ENCODE results near the gene TCOF1.
"Not testable (repeated sequence)": the region's sequence is repeated elsewhere in the genome, so short reads cannot be mapped to it uniquely, and the experiment has no call there.

TCOF1 gene

GRCh38 chr5:150402901-150403342 lies 45.4 kb downstream of the TCOF1 start:
- DNase-seq (ENCODE audit: low read depth, low spot score) = no peak

- DNase-seq (ENCODE audit: low read depth, low spot score) = no peak
Measured at GRCh38 chr5:150404121-150404520, 46.6 kb downstream of the TCOF1 start.

- DNase-seq (ENCODE audit: low read depth, low spot score) = no peak
Measured at GRCh38 chr5:150404535-150404934, 47.0 kb downstream of the TCOF1 start.

- no peak for DNase-seq (ENCODE audit: low read depth, low spot score)
Measured at GRCh38 chr5:150404941-150405816, 47.7 kb downstream of the TCOF1 start.

- DNase-seq (ENCODE audit: low read depth, low spot score) = no peak
Measured at GRCh38 chr5:150406103-150406722, 48.7 kb downstream of the TCOF1 start.

GRCh38 chr5:150406723-150407095 lies 49.2 kb downstream of the TCOF1 start:
- no peak for DNase-seq (ENCODE audit: low read depth, low spot score)

GRCh38 chr5:150407096-150407720 lies 49.7 kb downstream of the TCOF1 start:
- no peak for DNase-seq (ENCODE audit: low read depth, low spot score)

GRCh38 chr5:150408231-150408943 lies 50.9 kb downstream of the TCOF1 start:
- DNase-seq (ENCODE audit: low read depth, low spot score) = no peak

GRCh38 chr5:150409638-150410523 lies 52.4 kb downstream of the TCOF1 start:
- no peak for DNase-seq (ENCODE audit: low read depth, low spot score)

GRCh38 chr5:150410524-150411244 lies 53.2 kb downstream of the TCOF1 start:
- peak; percentile 30 for DNase-seq (ENCODE audit: low read depth, low spot score)

GRCh38 chr5:150411245-150411979 lies 53.9 kb downstream of the TCOF1 start:
- peak; percentile 31 for DNase-seq (ENCODE audit: low read depth, low spot score)

GRCh38 chr5:150412319-150413175 lies 55.0 kb downstream of the TCOF1 start, which contains the start of gene CD74:
Gene CD74 (minus strand): TSS chr5:150412910. CDS start chr5:150412749, 161 bp downstream.
- DNase-seq (ENCODE audit: low read depth, low spot score) = peak; percentile 90

GRCh38 chr5:150413176-150413901 lies 55.8 kb downstream of the TCOF1 start:
- DNase-seq (ENCODE audit: low read depth, low spot score) = no peak

- not testable (repeated sequence) for DNase-seq (ENCODE audit: low read depth, low spot score)
Measured at GRCh38 chr5:150413902-150414790, 56.6 kb downstream of the TCOF1 start.

- DNase-seq (ENCODE audit: low read depth, low spot score) = no peak
Measured at GRCh38 chr5:150419630-150420270, 62.3 kb downstream of the TCOF1 start.

- DNase-seq (ENCODE audit: low read depth, low spot score) = no peak
Measured at GRCh38 chr5:150422075-150422474, 64.6 kb downstream of the TCOF1 start.

Measured in activated CD4-positive, CD25-positive, alpha-beta regulatory T cell treated with anti-CD3 and anti-CD28 coated beads, Interleukin-2, amount 50 U/mL, for 16 hours (primary cell).